ENCODE data around the gene SLC25A11.
A peak's percentile ranks its signal among the peaks of the same experiment; 100 is the strongest.

Gene SLC25A11

GRCh38 chr17:4978726-4979125, 38.9 kb upstream of the SLC25A11 start:
- no peak for DNase-seq (ENCODE audit: low spot score)
- TF ChIP-seq CTCF (IDR thresholded peaks at IDR 0.05) = no peak
- no peak overlapping the region for H3K27ac ChIP-seq
- no peak overlapping the region for H3K4me3 ChIP-seq

GRCh38 chr17:4974115-4974670, 34.3 kb upstream of the SLC25A11 start:
- H3K27ac ChIP-seq = peak overlapping the region; percentile 47 to 50
- H3K4me3 ChIP-seq = no peak overlapping the region
- DNase-seq (ENCODE audit: low spot score) = no peak
- TF ChIP-seq CTCF (IDR thresholded peaks at IDR 0.05) = no peak

DNA sequence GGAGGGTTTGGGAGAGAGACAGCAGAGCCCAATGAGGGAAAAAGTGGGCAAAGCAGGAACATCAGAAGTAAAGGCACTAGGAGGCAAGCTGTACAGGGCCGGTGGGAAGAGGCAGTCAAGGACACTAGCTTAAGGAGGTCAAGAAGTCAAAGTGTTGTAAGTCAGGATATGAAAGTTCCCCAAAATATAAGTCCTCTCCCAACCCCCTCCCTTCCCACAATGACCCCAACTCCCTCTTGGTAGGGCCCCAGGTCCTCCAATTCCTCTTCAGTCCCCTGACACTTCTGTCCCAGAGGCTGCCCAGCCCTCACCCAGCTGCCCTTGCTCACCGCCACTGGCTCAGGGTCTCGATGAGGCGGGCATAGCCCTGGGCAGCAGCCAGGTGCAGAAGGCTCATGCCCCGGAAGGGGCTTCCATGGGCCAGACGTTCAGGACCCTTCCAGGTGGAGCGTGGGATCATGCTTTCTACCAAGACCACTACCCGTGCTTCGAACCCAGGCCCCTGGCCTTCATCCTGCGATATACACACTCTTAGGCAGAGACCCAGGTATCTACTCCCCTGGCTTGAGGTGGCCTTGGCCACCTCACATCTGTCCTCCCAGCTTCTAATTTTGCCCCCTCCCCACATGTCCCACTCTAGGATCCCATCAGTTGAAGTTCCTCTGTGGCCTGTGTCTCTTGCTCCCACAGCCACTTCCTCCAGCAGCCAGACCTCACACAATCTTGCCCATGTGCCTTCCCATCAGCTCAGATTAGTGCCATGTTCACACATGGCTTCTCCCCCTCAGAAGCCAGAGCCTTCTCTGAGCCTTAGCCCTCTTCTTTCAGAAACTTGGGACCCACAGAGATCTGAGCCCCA, 33.6 kb upstream of the SLC25A11 start:
- no peak for TF ChIP-seq CTCF (IDR thresholded peaks at IDR 0.05)
- no peak overlapping the region for H3K4me3 ChIP-seq
- no peak for DNase-seq (ENCODE audit: low spot score)
- peak overlapping the region; percentile 36 to 50 for H3K27ac ChIP-seq

DNA sequence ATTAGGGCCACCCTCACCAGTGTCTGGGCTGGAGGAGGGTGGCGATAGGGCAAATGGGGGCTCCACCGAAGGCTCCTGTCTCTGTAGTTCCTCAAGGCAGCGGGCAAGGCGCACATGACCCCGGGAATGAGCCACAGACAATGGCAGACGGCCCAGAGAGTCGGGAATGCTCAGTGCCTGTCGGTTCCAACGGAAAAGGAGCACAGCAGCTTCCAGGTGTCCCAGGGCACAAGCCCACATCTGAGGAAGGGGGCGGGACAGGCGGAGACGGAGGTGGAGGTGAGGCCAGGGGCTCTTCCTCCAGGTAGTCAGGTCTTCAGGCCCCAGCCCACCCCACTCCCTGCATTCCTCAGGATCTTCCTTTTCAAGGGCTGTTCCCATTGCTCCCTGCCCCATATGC, 32.9 kb upstream of the SLC25A11 start:
- TF ChIP-seq CTCF (IDR thresholded peaks at IDR 0.05) = no peak
- DNase-seq (ENCODE audit: low spot score) = no peak
- H3K27ac ChIP-seq = peak overlapping the region in 1 of 2 donors; percentile 8

GRCh38 chr17:4972322-4972721, 32.5 kb upstream of the SLC25A11 start:
- H3K27ac ChIP-seq = peak overlapping the region in 1 of 2 donors; percentile 8
- DNase-seq (ENCODE audit: low spot score) = no peak

More for the DNA sequence above, 32.9 kb upstream of the SLC25A11 start:
- H3K4me3 ChIP-seq = no peak overlapping the region

GRCh38 chr17:4971826-4972225, 32.0 kb upstream of the SLC25A11 start:
- Histone ChIP-seq H3K4me3 (no peak overlapping the region), H3K27ac (peak overlapping the region in 1 of 2 donors; percentile 8)
- no peak for TF ChIP-seq CTCF (IDR thresholded peaks at IDR 0.05)
- DNase-seq (ENCODE audit: low spot score) = no peak

More at GRCh38 chr17:4972322-4972721, 32.5 kb upstream of the SLC25A11 start:
- no peak overlapping the region for H3K4me3 ChIP-seq
- TF ChIP-seq CTCF (IDR thresholded peaks at IDR 0.05) = no peak

GRCh38 chr17:4970273-4970672, 30.4 kb upstream of the SLC25A11 start:
- TF ChIP-seq CTCF (IDR thresholded peaks at IDR 0.05) = no peak
- peak overlapping the region in 1 of 2 donors; percentile 98 for H3K27ac ChIP-seq
- DNase-seq (ENCODE audit: low spot score) = no peak
- H3K4me3 ChIP-seq = no peak overlapping the region
